ENCODE results near the gene AGAP1.

The AGAP1 gene

DNA sequence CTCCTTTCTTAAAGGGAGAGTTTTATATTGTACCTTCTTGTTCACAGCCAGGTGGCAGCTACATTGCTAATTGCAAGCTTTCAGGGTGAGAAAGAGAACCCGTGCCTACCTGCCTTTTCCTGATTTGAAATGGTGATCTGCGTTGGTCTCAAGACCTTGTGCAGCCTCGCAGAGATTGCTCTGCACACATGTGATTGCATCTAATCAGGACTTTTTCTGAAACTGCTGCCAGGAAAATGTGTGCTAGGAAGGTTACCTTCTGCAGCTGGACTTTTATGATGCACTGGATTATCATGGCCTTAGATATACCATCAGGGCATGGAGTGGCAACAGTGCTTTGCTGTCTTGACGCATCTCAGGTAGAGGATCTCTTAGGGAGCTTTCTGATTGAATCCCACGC lies 45.1 kb downstream of the AGAP1 start:
- no peak overlapping the region for H3K4me3 Mint-ChIP-seq
- no peaks in the 10 kb centered on the region for H3K9me3 Mint-ChIP-seq
- no peaks in the 10 kb centered on the region for H3K36me3 Mint-ChIP-seq (ENCODE audit: low read depth)
- H3K27me3 Mint-ChIP-seq (ENCODE audit: low read depth) = no peaks in the 10 kb centered on the region
- no peak overlapping the region for H3K27ac Mint-ChIP-seq
- no peaks in the 10 kb centered on the region for H3K4me1 Mint-ChIP-seq (ENCODE audit: low read depth)

DNA sequence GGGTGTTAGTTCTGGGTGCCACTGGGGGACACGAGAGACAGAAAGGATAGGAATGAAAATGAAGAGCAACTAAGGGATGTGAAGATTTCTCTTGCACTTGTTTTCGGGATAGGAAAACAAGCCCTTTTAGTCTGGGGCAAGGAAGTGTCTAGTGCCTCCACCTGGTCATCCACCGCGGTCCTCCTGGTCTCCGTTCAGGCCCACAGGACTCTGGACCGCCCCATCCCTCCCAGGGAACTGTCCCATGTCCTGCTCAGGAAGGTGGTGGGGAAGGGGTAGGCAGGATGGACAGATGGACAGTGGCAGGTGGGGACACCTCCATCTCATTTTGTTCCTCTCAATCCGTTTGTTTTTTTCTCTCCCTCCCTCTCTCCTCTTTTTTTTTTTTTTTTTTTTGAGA lies 45.9 kb downstream of the AGAP1 start:
- Mint-ChIP-seq H3K27me3 (ENCODE audit: low read depth) (no peaks in the 10 kb centered on the region), H3K4me1 (ENCODE audit: low read depth) (no peaks in the 10 kb centered on the region), H3K27ac (no peak overlapping the region), H3K4me3 (no peak overlapping the region), H3K9me3 (no peaks in the 10 kb centered on the region), H3K36me3 (ENCODE audit: low read depth) (no peaks in the 10 kb centered on the region)

DNA sequence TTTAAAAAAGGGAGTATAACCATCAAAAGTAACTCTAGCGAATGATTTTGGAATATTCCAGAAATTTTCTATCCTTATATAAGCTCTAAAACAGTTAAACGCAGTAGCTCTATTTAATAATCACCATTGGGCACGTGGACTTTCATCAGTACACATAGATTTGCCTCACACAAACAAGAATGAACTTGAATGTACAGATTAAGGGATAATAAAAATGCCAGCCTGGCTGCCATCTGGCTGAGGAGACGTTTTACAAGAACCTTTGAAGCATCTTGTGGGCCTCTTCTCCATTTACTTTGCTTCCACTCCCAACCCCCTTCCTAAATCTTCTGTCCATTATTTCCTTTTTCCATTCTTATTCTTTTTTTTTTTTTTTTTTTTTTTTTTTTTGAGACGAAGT lies 47.2 kb downstream of the AGAP1 start:
- no peak overlapping the region for H3K27ac Mint-ChIP-seq
- no peaks in the 10 kb centered on the region for H3K36me3 Mint-ChIP-seq (ENCODE audit: low read depth)
- no peaks in the 10 kb centered on the region for H3K4me1 Mint-ChIP-seq (ENCODE audit: low read depth)
- no peak overlapping the region for H3K4me3 Mint-ChIP-seq
- no peaks in the 10 kb centered on the region for H3K9me3 Mint-ChIP-seq
- H3K27me3 Mint-ChIP-seq (ENCODE audit: low read depth) = no peaks in the 10 kb centered on the region

DNA sequence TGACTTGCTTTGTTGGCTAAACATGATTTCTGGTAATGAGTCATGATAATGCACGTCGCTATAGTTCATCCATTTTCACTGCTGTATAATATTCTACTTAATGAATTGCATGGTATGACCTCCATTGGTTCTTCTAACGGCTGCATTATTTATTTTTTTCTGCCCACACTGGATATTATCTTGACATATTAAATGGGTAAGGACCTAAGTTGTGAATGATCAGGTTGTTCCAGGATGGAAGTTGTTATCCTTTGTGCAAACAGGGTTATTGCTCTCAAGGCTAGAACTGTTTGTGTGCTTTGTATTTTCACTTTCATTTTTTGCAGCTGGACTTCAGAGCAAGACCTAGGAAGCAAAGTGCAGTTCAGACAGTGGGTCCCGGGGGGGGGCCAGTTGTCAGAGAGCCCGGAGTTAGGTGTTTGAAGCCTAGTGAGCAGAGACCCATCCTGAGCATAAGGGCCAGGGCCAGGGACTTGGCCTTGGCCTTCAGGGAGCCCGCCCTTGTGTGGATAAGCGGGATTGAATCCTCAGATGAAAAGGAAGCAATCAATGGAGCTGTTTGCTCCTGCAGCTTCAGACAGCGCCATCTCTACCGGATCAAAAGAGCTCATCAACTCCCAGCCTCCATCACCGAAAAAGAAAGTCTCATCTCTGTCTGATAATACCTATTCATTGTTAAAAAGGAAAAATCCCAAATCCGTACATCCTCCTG lies 48.2 kb downstream of the AGAP1 start:
- no peaks in the 10 kb centered on the region for H3K27me3 Mint-ChIP-seq (ENCODE audit: low read depth)
- H3K27ac Mint-ChIP-seq = no peak overlapping the region
- no peaks in the 10 kb centered on the region for H3K36me3 Mint-ChIP-seq (ENCODE audit: low read depth)
- H3K4me1 Mint-ChIP-seq (ENCODE audit: low read depth) = no peaks in the 10 kb centered on the region
- no peaks in the 10 kb centered on the region for H3K9me3 Mint-ChIP-seq
- no peak overlapping the region for H3K4me3 Mint-ChIP-seq

DNA sequence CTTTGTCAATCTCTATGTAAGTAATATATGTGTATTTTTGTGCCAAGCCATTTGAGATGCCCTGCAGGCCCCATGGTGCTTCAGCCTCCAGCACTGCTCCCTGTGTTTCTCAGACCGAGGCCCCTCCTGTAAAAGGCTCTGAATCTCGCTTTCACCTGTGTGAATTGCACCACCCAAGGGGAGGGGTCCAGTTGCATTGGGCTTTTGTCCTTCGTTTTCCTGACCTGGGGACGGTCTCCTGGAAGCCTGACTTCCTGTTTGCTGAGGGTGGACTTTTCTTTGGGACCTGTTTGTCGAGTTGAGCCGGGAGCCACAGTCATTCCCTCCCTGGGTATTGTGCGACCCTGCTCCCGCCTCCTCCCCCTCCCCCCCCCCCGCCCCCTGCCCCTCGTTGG lies 48.9 kb downstream of the AGAP1 start:
- no peak overlapping the region for H3K27ac Mint-ChIP-seq
- no peaks in the 10 kb centered on the region for H3K36me3 Mint-ChIP-seq (ENCODE audit: low read depth)
- H3K4me3 Mint-ChIP-seq = no peak overlapping the region
- H3K27me3 Mint-ChIP-seq (ENCODE audit: low read depth) = no peaks in the 10 kb centered on the region
- H3K9me3 Mint-ChIP-seq = no peaks in the 10 kb centered on the region
- no peaks in the 10 kb centered on the region for H3K4me1 Mint-ChIP-seq (ENCODE audit: low read depth)

DNA sequence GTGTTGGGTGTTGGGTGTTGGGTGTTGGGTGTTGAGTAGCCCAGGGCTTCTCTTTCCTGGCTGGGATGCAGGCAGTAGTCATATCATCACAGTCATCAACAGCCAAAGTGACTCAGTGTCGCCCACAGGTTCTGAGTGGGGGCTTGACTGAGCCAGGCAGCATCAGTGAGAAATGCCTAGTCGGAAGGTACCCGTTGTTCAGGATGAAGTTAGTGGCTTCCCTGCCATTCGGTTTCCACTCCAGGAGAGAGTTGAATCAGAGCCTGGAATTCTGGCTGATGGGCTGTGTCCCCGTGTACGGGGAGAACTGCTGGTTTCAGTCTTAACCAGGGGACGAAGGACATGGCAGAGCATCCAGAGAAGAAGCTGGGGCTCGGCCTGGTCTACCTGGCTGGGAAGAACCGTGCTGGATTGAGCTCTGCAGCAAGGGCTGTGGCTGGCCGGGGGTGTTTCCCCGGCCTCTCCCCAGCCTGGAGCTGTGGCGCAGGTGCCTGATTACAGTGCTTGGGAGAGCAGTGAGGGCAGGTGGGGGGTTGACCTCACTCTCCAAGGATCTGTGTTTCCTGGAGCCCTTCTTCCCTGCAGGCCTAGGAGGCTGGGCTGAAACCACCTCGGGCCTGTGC lies 49.4 kb downstream of the AGAP1 start:
- H3K4me1 Mint-ChIP-seq (ENCODE audit: low read depth) = no peaks in the 10 kb centered on the region
- no peaks in the 10 kb centered on the region for H3K9me3 Mint-ChIP-seq
- H3K36me3 Mint-ChIP-seq (ENCODE audit: low read depth) = no peaks in the 10 kb centered on the region
- no peak overlapping the region for H3K4me3 Mint-ChIP-seq
- no peaks in the 10 kb centered on the region for H3K27me3 Mint-ChIP-seq (ENCODE audit: low read depth)
- no peak overlapping the region for H3K27ac Mint-ChIP-seq

DNA sequence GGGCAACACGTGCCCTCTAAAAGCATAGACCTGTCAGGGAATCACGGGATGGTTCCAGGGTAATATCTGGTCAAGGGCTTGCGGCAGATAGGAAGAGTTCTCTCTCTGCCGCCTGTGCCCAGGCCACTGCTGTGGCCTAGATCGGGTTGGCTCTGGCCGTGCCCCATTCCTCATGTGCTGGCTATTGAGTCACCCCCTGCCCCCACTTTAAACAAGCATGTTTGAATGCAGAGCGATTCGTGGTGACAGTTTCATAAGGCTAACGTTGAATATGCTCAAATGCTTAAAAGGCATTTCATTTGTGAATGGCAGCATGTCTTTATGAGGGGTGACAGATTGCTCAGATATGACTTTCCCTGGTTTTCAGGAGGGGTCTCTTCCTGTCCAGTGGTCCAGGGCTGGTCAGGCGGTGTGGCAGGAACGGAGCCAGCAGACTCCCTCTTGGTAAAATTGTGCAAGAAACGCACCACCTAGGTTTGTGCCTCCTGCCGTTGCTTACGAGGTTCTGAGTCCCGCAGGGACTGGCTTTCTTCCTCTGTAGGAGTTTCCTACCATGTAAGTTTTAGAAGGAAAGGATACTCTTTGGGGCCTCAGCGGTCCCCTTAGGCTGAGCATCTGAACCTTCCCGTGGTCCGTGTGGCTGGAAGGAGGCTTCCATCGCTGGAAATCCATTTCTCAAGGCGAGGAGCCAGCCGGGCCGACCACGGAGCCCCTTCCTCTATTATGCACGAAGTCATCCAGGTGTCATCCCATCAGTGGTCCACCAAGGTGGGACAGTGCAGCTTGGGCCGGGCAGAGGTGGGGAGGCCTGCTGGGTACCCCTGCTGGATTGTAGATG lies 50.2 kb downstream of the AGAP1 start:
- H3K27ac Mint-ChIP-seq = no peak overlapping the region

DNA sequence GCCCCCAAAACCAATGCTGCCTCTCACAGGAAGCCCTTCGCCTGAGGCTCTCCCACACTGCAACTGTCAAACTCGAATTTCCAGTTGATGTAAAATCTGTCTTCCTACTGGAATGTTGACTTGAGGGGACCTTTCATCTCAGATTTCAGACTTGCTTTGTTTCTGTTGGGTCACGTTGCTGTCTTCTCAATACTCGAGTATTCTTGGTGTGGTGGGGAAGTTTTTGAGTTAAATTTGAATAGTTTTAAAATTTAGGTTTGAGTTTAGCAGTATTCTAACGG lies 50.8 kb downstream of the AGAP1 start:
- Mint-ChIP-seq H3K36me3 (ENCODE audit: low read depth) (no peaks in the 10 kb centered on the region), H3K4me1 (ENCODE audit: low read depth) (no peaks in the 10 kb centered on the region), H3K4me3 (no peak overlapping the region), H3K27me3 (ENCODE audit: low read depth) (no peaks in the 10 kb centered on the region), H3K9me3 (no peaks in the 10 kb centered on the region), H3K27ac (no peak overlapping the region)

More for the DNA sequence above, 50.2 kb downstream of the AGAP1 start:
- Mint-ChIP-seq H3K4me1 (ENCODE audit: low read depth) (no peaks in the 10 kb centered on the region), H3K36me3 (ENCODE audit: low read depth) (no peaks in the 10 kb centered on the region), H3K9me3 (no peaks in the 10 kb centered on the region), H3K4me3 (no peak overlapping the region), H3K27me3 (ENCODE audit: low read depth) (no peaks in the 10 kb centered on the region)

DNA sequence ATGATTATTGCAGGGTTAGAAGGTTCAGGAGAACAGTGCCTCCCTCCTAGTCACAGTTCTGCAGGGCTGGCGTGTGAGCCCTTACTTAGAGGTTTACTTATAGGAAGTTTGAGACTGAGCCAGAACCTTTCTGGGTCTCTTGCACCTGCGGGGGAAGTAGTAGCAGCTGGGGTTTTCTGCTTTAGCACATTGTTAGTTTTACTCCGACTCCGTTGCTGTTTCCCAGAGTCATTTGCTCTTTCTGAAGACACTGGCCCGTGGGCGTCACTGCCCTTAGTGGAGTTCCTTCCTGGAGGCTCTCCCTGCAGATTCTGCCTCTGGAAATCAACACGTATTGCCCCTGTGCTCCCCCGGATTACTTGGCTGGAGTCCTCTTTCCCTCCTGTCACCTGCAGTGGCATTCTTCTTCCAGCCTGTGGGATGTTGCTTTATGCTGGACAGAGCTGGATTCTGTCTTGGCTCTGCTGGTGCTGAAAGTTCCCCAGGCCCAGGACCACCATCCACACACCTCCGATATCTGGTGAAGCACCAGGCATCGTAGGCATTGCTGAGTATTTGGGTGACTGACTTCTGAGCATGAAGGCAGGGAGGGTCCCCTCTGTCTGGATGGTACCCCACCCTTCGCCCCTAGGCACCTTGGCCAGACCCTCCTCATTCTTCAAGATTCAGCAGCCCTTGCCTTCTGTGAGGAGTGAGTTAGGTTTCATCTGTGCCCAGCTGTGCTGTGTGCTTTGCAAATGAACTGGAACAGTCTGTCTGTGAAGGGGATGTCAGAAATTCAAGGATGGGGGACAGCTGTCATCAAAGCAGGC lies 51.7 kb downstream of the AGAP1 start:
- Mint-ChIP-seq H3K27me3 (ENCODE audit: low read depth) (no peaks in the 10 kb centered on the region), H3K27ac (no peak overlapping the region), H3K9me3 (no peaks in the 10 kb centered on the region), H3K4me1 (ENCODE audit: low read depth) (no peaks in the 10 kb centered on the region), H3K4me3 (no peak overlapping the region), H3K36me3 (ENCODE audit: low read depth) (no peaks in the 10 kb centered on the region)

DNA sequence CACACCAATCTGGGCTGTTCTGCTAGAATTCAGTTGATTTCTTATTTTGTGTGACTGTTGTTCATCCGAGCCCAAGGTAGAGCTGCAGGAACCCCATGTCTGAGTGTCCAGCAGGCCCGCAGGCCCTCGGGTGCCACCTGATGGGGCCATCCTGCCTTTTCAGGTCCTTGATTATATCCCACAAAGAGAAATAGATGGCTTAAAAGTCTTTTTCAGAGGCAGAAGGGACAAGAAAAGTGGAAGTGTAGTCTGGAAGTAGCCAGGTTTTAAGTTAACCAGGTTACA lies 52.2 kb downstream of the AGAP1 start:
- H3K27me3 Mint-ChIP-seq (ENCODE audit: low read depth) = no peaks in the 10 kb centered on the region
- no peak overlapping the region for H3K4me3 Mint-ChIP-seq
- no peaks in the 10 kb centered on the region for H3K9me3 Mint-ChIP-seq

DNA sequence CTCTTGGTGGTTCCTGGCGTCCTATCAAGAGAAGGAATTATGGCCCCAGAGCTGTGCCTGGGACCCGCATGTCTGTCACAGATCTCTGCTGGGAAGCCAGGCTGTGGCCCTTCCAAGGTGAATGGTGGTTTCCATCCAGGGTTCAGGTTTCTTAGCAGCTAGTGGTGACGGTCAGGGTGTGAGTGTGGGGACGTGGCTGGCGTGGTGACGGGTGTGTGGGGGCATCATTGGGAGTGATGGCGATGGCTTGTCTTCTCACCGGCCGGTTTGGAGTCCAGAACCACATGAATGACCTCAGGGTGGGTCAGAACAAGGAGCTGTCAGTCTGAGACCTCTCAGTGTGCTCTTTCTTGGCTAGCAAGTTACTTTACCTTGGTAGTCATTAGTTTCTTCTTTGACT lies 52.6 kb downstream of the AGAP1 start:
- H3K9me3 Mint-ChIP-seq = no peaks in the 10 kb centered on the region
- H3K27me3 Mint-ChIP-seq (ENCODE audit: low read depth) = no peaks in the 10 kb centered on the region
- H3K27ac Mint-ChIP-seq = no peak overlapping the region
- no peak overlapping the region for H3K4me3 Mint-ChIP-seq
- no peaks in the 10 kb centered on the region for H3K36me3 Mint-ChIP-seq (ENCODE audit: low read depth)
- no peaks in the 10 kb centered on the region for H3K4me1 Mint-ChIP-seq (ENCODE audit: low read depth)

More for the DNA sequence above, 52.2 kb downstream of the AGAP1 start:
- Mint-ChIP-seq H3K36me3 (ENCODE audit: low read depth) (no peaks in the 10 kb centered on the region), H3K4me1 (ENCODE audit: low read depth) (no peaks in the 10 kb centered on the region), H3K27ac (no peak overlapping the region)

DNA sequence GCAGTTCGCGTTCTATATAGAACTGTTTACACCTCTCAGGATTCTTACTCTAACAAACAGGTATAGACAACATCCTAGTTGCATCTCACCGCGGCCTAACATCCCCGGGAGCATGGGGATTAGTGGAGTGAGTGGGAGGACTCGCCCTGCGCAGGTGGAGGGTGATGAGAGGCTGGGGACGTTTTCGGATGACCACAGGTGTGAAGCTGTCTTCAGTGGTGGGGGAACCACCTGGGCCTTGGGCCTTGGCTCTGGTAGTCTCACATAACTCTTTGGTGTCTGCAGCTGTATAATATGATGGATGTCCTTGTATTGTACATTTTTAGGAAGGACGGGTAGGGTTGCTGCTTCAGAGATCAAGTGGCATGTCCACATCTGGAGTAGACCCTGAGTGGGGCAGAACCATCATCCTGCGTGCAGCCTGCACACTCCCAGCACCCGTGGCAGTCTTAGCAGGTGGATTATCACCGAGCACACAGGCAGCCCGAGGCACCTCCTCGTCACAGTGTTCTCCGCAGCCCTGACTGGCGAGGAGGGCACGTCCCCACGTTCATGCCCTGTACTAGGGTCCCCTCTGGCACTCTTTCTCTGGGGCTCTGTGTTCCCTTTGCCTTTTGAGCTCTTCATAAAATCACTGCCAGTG lies 56.0 kb downstream of the AGAP1 start:
- no peaks in the 10 kb centered on the region for H3K36me3 Mint-ChIP-seq (ENCODE audit: low read depth)
- peaks cover 6% of the 10 kb centered on the region for H3K27me3 Mint-ChIP-seq (ENCODE audit: low read depth)
- H3K4me1 Mint-ChIP-seq (ENCODE audit: low read depth) = no peaks in the 10 kb centered on the region
- no peak overlapping the region for H3K4me3 Mint-ChIP-seq
- no peak overlapping the region for H3K27ac Mint-ChIP-seq
- no peaks in the 10 kb centered on the region for H3K9me3 Mint-ChIP-seq

DNA sequence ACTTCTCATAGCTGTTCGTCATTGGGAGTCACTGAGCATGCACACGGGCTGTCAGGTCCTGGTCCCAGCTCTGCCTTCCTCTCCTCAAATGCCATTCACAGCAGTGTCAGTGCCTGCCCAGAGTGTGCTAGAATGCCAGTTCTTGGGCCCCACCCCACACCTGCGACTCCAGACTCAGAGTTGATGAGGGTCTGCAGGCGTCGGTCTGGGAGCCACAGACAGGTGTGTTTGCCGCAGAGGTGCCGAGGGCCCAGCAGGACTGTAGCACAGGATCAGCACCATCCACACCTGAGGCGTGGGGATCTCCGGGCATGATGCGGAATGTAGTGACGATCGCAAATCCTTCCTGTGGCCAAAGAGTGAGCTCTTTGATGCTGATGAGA lies 56.5 kb downstream of the AGAP1 start:
- Mint-ChIP-seq H3K27me3 (ENCODE audit: low read depth) (peaks cover 6% of the 10 kb centered on the region), H3K4me1 (ENCODE audit: low read depth) (no peaks in the 10 kb centered on the region), H3K27ac (no peak overlapping the region), H3K4me3 (no peak overlapping the region), H3K36me3 (ENCODE audit: low read depth) (no peaks in the 10 kb centered on the region), H3K9me3 (no peaks in the 10 kb centered on the region)

DNA sequence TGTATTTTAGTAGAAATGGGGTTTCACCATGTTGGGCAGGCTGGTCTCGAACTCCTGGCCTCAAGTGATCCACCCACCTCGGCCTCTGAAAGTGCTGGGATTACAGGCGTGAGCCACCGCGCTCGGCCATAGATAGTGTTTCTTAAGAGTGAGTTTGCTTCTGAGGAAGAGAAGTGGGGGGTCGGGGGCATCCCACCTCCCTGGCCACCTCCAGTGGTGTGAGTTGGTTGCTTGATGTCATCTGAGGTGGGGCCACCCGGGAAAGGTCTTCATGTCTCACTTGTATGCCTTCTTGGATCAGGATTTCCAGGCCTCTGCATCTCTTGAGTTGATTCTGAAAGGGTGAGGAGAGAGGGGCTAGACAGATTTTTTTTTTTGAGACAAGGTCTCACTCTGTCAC lies 57.1 kb downstream of the AGAP1 start:
- peaks cover 6% of the 10 kb centered on the region for H3K27me3 Mint-ChIP-seq (ENCODE audit: low read depth)
- H3K4me3 Mint-ChIP-seq = no peak overlapping the region
- no peaks in the 10 kb centered on the region for H3K36me3 Mint-ChIP-seq (ENCODE audit: low read depth)
- no peaks in the 10 kb centered on the region for H3K9me3 Mint-ChIP-seq
- no peak overlapping the region for H3K27ac Mint-ChIP-seq
- no peaks in the 10 kb centered on the region for H3K4me1 Mint-ChIP-seq (ENCODE audit: low read depth)

All from T-helper 1 cell treated with Interleukin-12 subunit alpha and Interleukin-12 subunit beta and Interleukin-4 antibody, amounts not matched to agents 30 μg/mL and 1 μg/mL, for 36 hours (primary cell).